PFSK-1 (cell line): ENCODE data around the gene KASH5.

Source experiments
- POLR2AphosphoS5 ChIP-seq: IDR thresholded peaks from 2 replicates; pipeline ENCODE4 v1.6.1; 2012; ENCODE audit warnings: low read depth, mild to moderate bottlenecking, control low read depth, low read length, moderate library complexity
- REST ChIP-seq, 2 experiments: IDR thresholded peaks; 2 replicates each; pipeline versions ENCODE4 v1.6.1 to v1.8.0; 2011 to 2012; ENCODE audit warnings: low read depth in 2 of 2, low read length in 2 of 2, control low read depth in 1 of 2, inconsistent platforms in 1 of 2, mild to moderate bottlenecking in 1 of 2, moderate library complexity in 1 of 2; ENCODE audit not compliant: insufficient read depth in 1 of 2

GRCh38 chr19:49363268-49364082 is 24.6 kb upstream of the KASH5 start, which contains the start of gene DKKL1:
- TF ChIP-seq REST (IDR thresholded peaks at IDR 0.05; ENCODE audit: insufficient read depth in 1 of 2, low read depth in 2 of 2, low read length in 2 of 2) (no peak), POLR2AphosphoS5 (no peak)
